ENCODE data around the gene CFDP1.

DNA sequence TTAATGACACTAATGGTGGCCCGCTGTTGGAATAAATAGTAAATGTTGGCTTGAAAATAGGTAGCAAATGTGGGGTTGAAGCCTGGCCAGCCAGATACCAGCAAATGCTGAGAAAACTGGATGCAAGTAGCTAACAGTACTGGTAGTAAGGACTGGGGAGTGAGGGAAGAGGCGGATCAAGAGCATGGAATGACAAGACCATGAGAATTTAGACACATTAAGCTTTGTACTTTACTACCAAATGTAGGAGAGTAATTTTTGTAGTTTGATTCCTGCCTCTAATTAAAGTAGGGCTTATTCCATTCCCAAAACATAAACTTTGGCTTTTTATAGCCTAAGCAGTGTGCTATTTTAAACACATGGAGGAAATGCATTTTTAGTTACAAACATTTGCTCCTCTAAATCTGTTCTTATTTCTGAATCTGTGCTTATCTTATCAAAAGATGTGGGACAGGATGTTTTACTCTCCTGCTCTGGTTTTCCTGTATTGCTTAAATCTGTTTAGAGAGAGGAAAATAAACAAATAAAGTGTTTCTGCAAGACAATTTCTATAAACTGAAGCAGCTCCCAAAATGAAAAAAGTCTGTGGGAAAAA is 44.1 kb downstream of the CFDP1 start:
- TF ChIP-seq GATA3 (IDR thresholded peaks at IDR 0.05; ENCODE audit: borderline replicate concordance) (no peak), JUNB (IDR thresholded peaks at IDR 0.05) (no peak), POLR2A (IDR thresholded peaks at IDR 0.05; ENCODE audit: low read length) (no peak)
